OCI-LY3 (cell line): ENCODE measurements around the gene AGBL4.

Experiments
- CTCF ChIP-seq: fragments of 200-600, 300-600 bp; sonication (generic); IDR thresholded peaks from 2 replicates; pipeline ENCODE4 v1.5.1; 2014; ENCODE audit warnings: antibody characterized with exemption, low read length, low read depth
- EZH2phosphoT487 ChIP-seq: fragments of 200-600 bp; shearing (Covaris generic); IDR thresholded peaks from 2 replicates; pipeline ENCODE4 v1.6.1; 2018; ENCODE audit warnings: antibody characterized with exemption, mixed run types, low read depth

GRCh38 chr1:49465486-49466185 lies 558.1 kb downstream of the AGBL4 start:
- TF ChIP-seq CTCF (no peak), EZH2phosphoT487 (no peak)
